ENCODE results near the gene DENND2C.
A peak's percentile ranks its signal among the peaks of the same experiment; 100 is the strongest.

The DENND2C gene

GRCh38 chr1:114694540-114695310 is 24.9 kb upstream of the DENND2C start:
- H3K27ac Mint-ChIP-seq = no peak overlapping the region
- peaks cover 16% of the 10 kb centered on the region for H3K27me3 Mint-ChIP-seq
- no peak overlapping the region for H3K4me3 Mint-ChIP-seq
- H3K4me1 Mint-ChIP-seq (ENCODE audit: low read depth) = no peaks in the 10 kb centered on the region
- H3K9me3 Mint-ChIP-seq (ENCODE audit: low read depth) = no peaks in the 10 kb centered on the region
- no peaks in the 10 kb centered on the region for H3K36me3 Mint-ChIP-seq

- Mint-ChIP-seq H3K4me1 (ENCODE audit: low read depth) (no peaks in the 10 kb centered on the region), H3K36me3 (no peaks in the 10 kb centered on the region), H3K4me3 (no peak overlapping the region), H3K9me3 (ENCODE audit: low read depth) (no peaks in the 10 kb centered on the region), H3K27me3 (peaks cover 25% of the 10 kb centered on the region), H3K27ac (no peak overlapping the region)
Observed at GRCh38 chr1:114692947-114693346, 23.1 kb upstream of the DENND2C start.

GRCh38 chr1:114691061-114691460 is 21.2 kb upstream of the DENND2C start:
- H3K4me1 Mint-ChIP-seq (ENCODE audit: low read depth) = no peaks in the 10 kb centered on the region
- H3K27ac Mint-ChIP-seq = no peak overlapping the region
- H3K4me3 Mint-ChIP-seq = no peak overlapping the region
- peaks cover 26% of the 10 kb centered on the region for H3K27me3 Mint-ChIP-seq
- H3K9me3 Mint-ChIP-seq (ENCODE audit: low read depth) = no peaks in the 10 kb centered on the region
- no peaks in the 10 kb centered on the region for H3K36me3 Mint-ChIP-seq

- H3K9me3 Mint-ChIP-seq (ENCODE audit: low read depth) = no peaks in the 10 kb centered on the region
- no peaks in the 10 kb centered on the region for H3K36me3 Mint-ChIP-seq
- H3K4me1 Mint-ChIP-seq (ENCODE audit: low read depth) = no peaks in the 10 kb centered on the region
- no peak overlapping the region for H3K4me3 Mint-ChIP-seq
- peaks cover 20% of the 10 kb centered on the region for H3K27me3 Mint-ChIP-seq
- no peak overlapping the region for H3K27ac Mint-ChIP-seq
Observed at GRCh38 chr1:114690148-114690547, 20.3 kb upstream of the DENND2C start.

- Mint-ChIP-seq H3K9me3 (ENCODE audit: low read depth) (no peaks in the 10 kb centered on the region), H3K4me1 (ENCODE audit: low read depth) (no peaks in the 10 kb centered on the region), H3K27ac (no peak overlapping the region), H3K4me3 (no peak overlapping the region), H3K36me3 (no peaks in the 10 kb centered on the region), H3K27me3 (peaks cover 22% of the 10 kb centered on the region)
Observed at GRCh38 chr1:114688526-114688925, 18.7 kb upstream of the DENND2C start.

GRCh38 chr1:114685851-114686250 is 16.0 kb upstream of the DENND2C start:
- no peaks in the 10 kb centered on the region for H3K36me3 Mint-ChIP-seq
- no peaks in the 10 kb centered on the region for H3K9me3 Mint-ChIP-seq (ENCODE audit: low read depth)
- H3K27me3 Mint-ChIP-seq = peaks cover 21% of the 10 kb centered on the region
- H3K4me1 Mint-ChIP-seq (ENCODE audit: low read depth) = no peaks in the 10 kb centered on the region
- H3K4me3 Mint-ChIP-seq = no peak overlapping the region
- no peak overlapping the region for H3K27ac Mint-ChIP-seq

GRCh38 chr1:114677691-114678090 is 7.8 kb upstream of the DENND2C start:
- Mint-ChIP-seq H3K27me3 (peaks cover 12% of the 10 kb centered on the region), H3K9me3 (ENCODE audit: low read depth) (no peaks in the 10 kb centered on the region), H3K36me3 (no peaks in the 10 kb centered on the region), H3K27ac (no peak overlapping the region), H3K4me3 (no peak overlapping the region), H3K4me1 (ENCODE audit: low read depth) (no peaks in the 10 kb centered on the region)

- Mint-ChIP-seq H3K27me3 (peaks cover 12% of the 10 kb centered on the region), H3K4me3 (no peak overlapping the region), H3K36me3 (no peaks in the 10 kb centered on the region), H3K9me3 (ENCODE audit: low read depth) (no peaks in the 10 kb centered on the region), H3K27ac (no peak overlapping the region), H3K4me1 (ENCODE audit: low read depth) (no peaks in the 10 kb centered on the region)
Observed at GRCh38 chr1:114676115-114676514, 6.3 kb upstream of the DENND2C start.

- H3K4me1 Mint-ChIP-seq (ENCODE audit: low read depth) = peaks cover 13% of the 10 kb centered on the region
- H3K27ac Mint-ChIP-seq = no peak overlapping the region
- no peak overlapping the region for H3K4me3 Mint-ChIP-seq
- H3K36me3 Mint-ChIP-seq = no peaks in the 10 kb centered on the region
- peaks cover 4% of the 10 kb centered on the region for H3K27me3 Mint-ChIP-seq
- no peaks in the 10 kb centered on the region for H3K9me3 Mint-ChIP-seq (ENCODE audit: low read depth)
Observed at GRCh38 chr1:114671939-114672275, 2.1 kb upstream of the DENND2C start.

- Mint-ChIP-seq H3K27me3 (peaks cover 3% of the 10 kb centered on the region), H3K27ac (no peak overlapping the region), H3K9me3 (ENCODE audit: low read depth) (no peaks in the 10 kb centered on the region), H3K4me3 (peak overlapping the region; percentile 64), H3K36me3 (no peaks in the 10 kb centered on the region), H3K4me1 (ENCODE audit: low read depth) (peaks cover 13% of the 10 kb centered on the region)
Observed at GRCh38 chr1:114671011-114671938, 1.4 kb upstream of the DENND2C start.

- peaks cover 2% of the 10 kb centered on the region for H3K27me3 Mint-ChIP-seq
- H3K36me3 Mint-ChIP-seq = no peaks in the 10 kb centered on the region
- H3K4me3 Mint-ChIP-seq = peak overlapping the region; percentile 94
- H3K27ac Mint-ChIP-seq = peak overlapping the region; percentile 56
- peaks cover 13% of the 10 kb centered on the region for H3K4me1 Mint-ChIP-seq (ENCODE audit: low read depth)
- no peaks in the 10 kb centered on the region for H3K9me3 Mint-ChIP-seq (ENCODE audit: low read depth)
Observed at GRCh38 chr1:114670083-114671010, 498 bp upstream of the DENND2C start.

- H3K4me1 Mint-ChIP-seq (ENCODE audit: low read depth) = peaks cover 13% of the 10 kb centered on the region
- H3K27me3 Mint-ChIP-seq = peaks cover 2% of the 10 kb centered on the region
- H3K36me3 Mint-ChIP-seq = no peaks in the 10 kb centered on the region
- H3K27ac Mint-ChIP-seq = no peak overlapping the region
- peak overlapping the region; percentile 94 for H3K4me3 Mint-ChIP-seq
- no peaks in the 10 kb centered on the region for H3K9me3 Mint-ChIP-seq (ENCODE audit: low read depth)
Observed at GRCh38 chr1:114668784-114669561, 876 bp downstream of the DENND2C start.

- peaks cover 13% of the 10 kb centered on the region for H3K4me1 Mint-ChIP-seq (ENCODE audit: low read depth)
Observed at GRCh38 chr1:114668373-114668772, 1.5 kb downstream of the DENND2C start.

GRCh38 chr1:114666954-114667353 is 2.9 kb downstream of the DENND2C start:
- peaks cover 13% of the 10 kb centered on the region for H3K4me1 Mint-ChIP-seq (ENCODE audit: low read depth)
- no peak overlapping the region for H3K4me3 Mint-ChIP-seq
- H3K27ac Mint-ChIP-seq = no peak overlapping the region
- H3K36me3 Mint-ChIP-seq = no peaks in the 10 kb centered on the region
- no peaks in the 10 kb centered on the region for H3K9me3 Mint-ChIP-seq (ENCODE audit: low read depth)
- H3K27me3 Mint-ChIP-seq = peaks cover 2% of the 10 kb centered on the region

More at GRCh38 chr1:114668373-114668772, 1.5 kb downstream of the DENND2C start:
- peaks cover 2% of the 10 kb centered on the region for H3K27me3 Mint-ChIP-seq
- no peaks in the 10 kb centered on the region for H3K9me3 Mint-ChIP-seq (ENCODE audit: low read depth)
- H3K36me3 Mint-ChIP-seq = no peaks in the 10 kb centered on the region
- no peak overlapping the region for H3K4me3 Mint-ChIP-seq
- H3K27ac Mint-ChIP-seq = no peak overlapping the region

Measured in activated naive CD8-positive, alpha-beta T cell (primary cell).